Gastroesophageal sphincter (tissue), 3 donors: ENCODE measurements around the gene UBR3.

Source experiments
- POLR2A ChIP-seq, 2 donors: fragments of 450-650 bp; IDR thresholded peaks; one replicate each; pipeline ENCODE4 v1.6.1; 2017; ENCODE audit warnings: antibody characterized with exemption in 2 of 2, mild to moderate bottlenecking in 2 of 2, moderate library complexity in 1 of 2
- POLR2AphosphoS5 ChIP-seq: sonication (generic); formaldehyde crosslinking; IDR thresholded peaks from one replicate; pipeline ENCODE4 v1.6.1; 2017; ENCODE audit warnings: antibody characterized with exemption
- TF ChIP-seq, protein P1 (sequence below), 4 experiments: fragments of 200-600 bp in 2 of 4; fragments of 450-650 bp in 2 of 4; sonication (generic) in 1 of 4; IDR thresholded peaks; one replicate each; pipeline ENCODE4 v1.5.1; 2017 to 2019; ENCODE audit warnings: antibody characterized with exemption in 4 of 4, mild to moderate bottlenecking in 2 of 4, moderate library complexity in 2 of 4

DNA sequence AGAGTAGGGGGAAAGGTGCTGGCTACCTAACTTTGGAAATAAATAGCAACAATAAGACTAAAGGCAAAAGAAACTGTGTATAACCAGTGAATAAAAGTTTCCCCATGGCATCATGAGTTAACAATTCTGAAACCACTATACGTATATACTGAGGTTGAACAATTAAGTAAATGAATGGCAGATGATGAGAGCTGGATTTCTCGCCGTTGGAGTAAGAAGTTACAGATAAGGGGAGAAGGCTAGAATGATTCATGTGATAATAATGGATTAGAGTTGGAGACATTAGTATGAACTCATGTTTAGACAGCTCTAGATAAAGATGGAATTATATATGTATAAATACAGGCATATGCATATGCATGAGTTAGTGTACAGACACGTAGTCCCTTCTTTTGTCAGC, 152.7 kb downstream of the UBR3 start:
- TF ChIP-seq POLR2AphosphoS5 = no peak
- TF ChIP-seq, protein P1, sequence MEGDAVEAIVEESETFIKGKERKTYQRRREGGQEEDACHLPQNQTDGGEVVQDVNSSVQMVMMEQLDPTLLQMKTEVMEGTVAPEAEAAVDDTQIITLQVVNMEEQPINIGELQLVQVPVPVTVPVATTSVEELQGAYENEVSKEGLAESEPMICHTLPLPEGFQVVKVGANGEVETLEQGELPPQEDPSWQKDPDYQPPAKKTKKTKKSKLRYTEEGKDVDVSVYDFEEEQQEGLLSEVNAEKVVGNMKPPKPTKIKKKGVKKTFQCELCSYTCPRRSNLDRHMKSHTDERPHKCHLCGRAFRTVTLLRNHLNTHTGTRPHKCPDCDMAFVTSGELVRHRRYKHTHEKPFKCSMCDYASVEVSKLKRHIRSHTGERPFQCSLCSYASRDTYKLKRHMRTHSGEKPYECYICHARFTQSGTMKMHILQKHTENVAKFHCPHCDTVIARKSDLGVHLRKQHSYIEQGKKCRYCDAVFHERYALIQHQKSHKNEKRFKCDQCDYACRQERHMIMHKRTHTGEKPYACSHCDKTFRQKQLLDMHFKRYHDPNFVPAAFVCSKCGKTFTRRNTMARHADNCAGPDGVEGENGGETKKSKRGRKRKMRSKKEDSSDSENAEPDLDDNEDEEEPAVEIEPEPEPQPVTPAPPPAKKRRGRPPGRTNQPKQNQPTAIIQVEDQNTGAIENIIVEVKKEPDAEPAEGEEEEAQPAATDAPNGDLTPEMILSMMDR (IDR thresholded peaks at IDR 0.05) = no peak
- no peak for TF ChIP-seq POLR2A (IDR thresholded peaks at IDR 0.05)
